Left ventricle myocardium inferior (tissue), 1 donor: Measurements from ENCODE around the gene SLC36A1. TPM values are rescaled to one million over a fixed set of nuclear protein-coding genes. Genes with fewer than 3 reads are reported as not detected.

Source experiments
- DNase-seq: peaks from one replicate; pipeline ENCODE4 v3.0.0-alpha.2; 2020
- H3K27ac ChIP-seq: fragments of 200-600 bp; replicated peaks from 2 replicates; pipeline ENCODE4 v1.8.0; 2021
- H3K27me3 ChIP-seq: fragments of 200-600 bp; 2 replicates; pipeline ENCODE4 v1.8.0; 2021; ENCODE audit warnings: low read depth
- H3K36me3 ChIP-seq: fragments of 200-600 bp; 2 replicates; pipeline ENCODE4 v1.8.0; 2021
- H3K4me1 ChIP-seq: fragments of 200-600 bp; 2 replicates; pipeline ENCODE4 v1.8.0; 2021
- H3K4me3 ChIP-seq: fragments of 200-600 bp; 2 replicates; pipeline ENCODE4 v1.8.0; 2021; ENCODE audit warnings: mild to moderate bottlenecking, moderate library complexity
- H3K9me3 ChIP-seq: fragments of 200-600 bp; replicated peaks from 2 replicates; pipeline ENCODE4 v1.8.0; 2021
- CTCF ChIP-seq: fragments of 200-600 bp; IDR thresholded peaks from 2 replicates; pipeline ENCODE4 v1.8.0; 2021; ENCODE audit warnings: antibody characterized with exemption, mild to moderate bottlenecking, borderline replicate concordance
- intact Hi-C: fragments of 100-400 bp; cut with micrococcal nuclease; formaldehyde crosslinking; loops from one replicate; pipeline ENCODE4 v1.11.0; 2022
- total RNA-seq: library from RNA; stranded (reverse); fragmentation: NEBNext Ultra II Directional; extraction: Animal tissue kit (Norgen Biotek cat#: 25700); gene quantifications from one replicate; pipeline ENCODE4 v1.2.1, GENCODE V29; 2021
- donor health status: DM: no; HTN: yes; CAD: no; lungs with severe emphysema.

Gene SLC36A1
- total RNA-seq, 1 donor from 2014 or later: 3.1 TPM

- intact Hi-C loops: no loop called here
- Histone ChIP-seq H3K4me3 (no peak overlapping the region), H3K4me1 (peaks cover 6% of the 10 kb centered on the region), H3K27me3 (no peaks in the 10 kb centered on the region), H3K36me3 (peaks cover 18% of the 10 kb centered on the region), H3K9me3 (no peaks in the 10 kb centered on the region), H3K27ac (no peak overlapping the region)
- TF ChIP-seq CTCF: no peak
- DNase-seq: no peak
Observed at GRCh38 chr5:151476016-151476415, 28.6 kb downstream of the SLC36A1 start.

GRCh38 chr5:151477101-151477500 is 29.7 kb downstream of the SLC36A1 start:
- Histone ChIP-seq H3K27me3 (no peaks in the 10 kb centered on the region), H3K4me3 (no peak overlapping the region), H3K9me3 (no peaks in the 10 kb centered on the region), H3K4me1 (peaks cover 6% of the 10 kb centered on the region), H3K27ac (no peak overlapping the region), H3K36me3 (peaks cover 18% of the 10 kb centered on the region)
- intact Hi-C loops: no loop called here
- DNase-seq: no peak
- TF ChIP-seq CTCF: no peak

GRCh38 chr5:151480384-151481293 is 33.2 kb downstream of the SLC36A1 start:
- no peak for TF ChIP-seq CTCF
- Histone ChIP-seq H3K4me3 (no peak overlapping the region), H3K27ac (peak overlapping the region; percentile 27), H3K9me3 (no peaks in the 10 kb centered on the region), H3K27me3 (no peaks in the 10 kb centered on the region), H3K4me1 (peaks cover 6% of the 10 kb centered on the region), H3K36me3 (peaks cover 26% of the 10 kb centered on the region)
- DNase-seq: peak; percentile 21
- intact Hi-C loops: no loop called here

GRCh38 chr5:151483176-151483575 is 35.8 kb downstream of the SLC36A1 start:
- no peak for DNase-seq
- TF ChIP-seq CTCF: no peak
- Histone ChIP-seq H3K4me1 (peaks cover 6% of the 10 kb centered on the region), H3K27ac (peak overlapping the region; percentile 27), H3K27me3 (no peaks in the 10 kb centered on the region), H3K4me3 (no peak overlapping the region), H3K36me3 (peaks cover 43% of the 10 kb centered on the region), H3K9me3 (no peaks in the 10 kb centered on the region)
- intact Hi-C loops: no loop called here

- no peak for TF ChIP-seq CTCF
- intact Hi-C loops: no loop called here
- H3K27ac ChIP-seq: peak overlapping the region; percentile 27
- peaks cover 6% of the 10 kb centered on the region for H3K4me1 ChIP-seq
- no peaks in the 10 kb centered on the region for H3K9me3 ChIP-seq
- H3K36me3 ChIP-seq: peaks cover 47% of the 10 kb centered on the region
- H3K4me3 ChIP-seq: no peak overlapping the region
- DNase-seq: no peak
- no peaks in the 10 kb centered on the region for H3K27me3 ChIP-seq
Observed at GRCh38 chr5:151483647-151484046, 36.2 kb downstream of the SLC36A1 start.
